AG09309 (cell line): ENCODE results near the gene FNDC10.
"Not testable (repeated sequence)": the region's sequence is repeated elsewhere in the genome, so short reads cannot be mapped to it uniquely, and the experiment has no call there.

Experiments
- DNase-seq: peaks from one replicate; pipeline ENCODE4 v3.0.0-alpha.2; 2010; ENCODE audit warnings: low read depth
- H3K4me3 ChIP-seq: 2 replicates; pipeline ENCODE4 v1.5.1; 2011; ENCODE audit warnings: mild to moderate bottlenecking, low read depth, low read length, moderate library complexity; ENCODE audit not compliant: control insufficient read depth
- CTCF ChIP-seq: IDR thresholded peaks from 2 replicates; pipeline ENCODE4 v1.5.1; 2011; ENCODE audit warnings: mild to moderate bottlenecking, low read depth, low read length, inconsistent platforms; ENCODE audit not compliant: insufficient read depth, control insufficient read depth; ENCODE audit errors: missing control alignments

FNDC10 gene

GRCh38 chr1:1599030-1599934 is 653 bp downstream of the FNDC10 start:
- no peak for DNase-seq
- no peak for TF ChIP-seq CTCF
- H3K4me3 ChIP-seq = no peak overlapping the region

- H3K4me3 ChIP-seq = no peak overlapping the region
- no peak for DNase-seq
- no peak for TF ChIP-seq CTCF
Measured at GRCh38 chr1:1598720-1599029, 1.3 kb downstream of the FNDC10 start.

- no peak overlapping the region for H3K4me3 ChIP-seq
- DNase-seq = no peak
- TF ChIP-seq CTCF = no peak
Measured at GRCh38 chr1:1598051-1598719, 1.8 kb downstream of the FNDC10 start.

GRCh38 chr1:1597275-1597930 is 2.5 kb downstream of the FNDC10 start:
- no peak for DNase-seq
- peak; percentile 46 for TF ChIP-seq CTCF
- H3K4me3 ChIP-seq = no peak overlapping the region

GRCh38 chr1:1596493-1597274 is 3.3 kb downstream of the FNDC10 start:
- no peak for TF ChIP-seq CTCF

GRCh38 chr1:1595341-1595740 is 4.6 kb downstream of the FNDC10 start:
- DNase-seq, H3K4me3 ChIP-seq: not testable (repeated sequence)

More at GRCh38 chr1:1596493-1597274, 3.3 kb downstream of the FNDC10 start:
- no peak for DNase-seq
- H3K4me3 ChIP-seq = no peak overlapping the region
